HepG2 (cell line): ENCODE data around the gene EGFL8. TPM values are rescaled to one million over a fixed set of nuclear protein-coding genes. Genes with fewer than 3 reads are reported as not detected.

Experiments used
- ARID2 ChIP-seq: sonication (generic); formaldehyde crosslinking; IDR thresholded peaks from 2 replicates; pipeline ENCODE4 v1.8.1; 2022; ENCODE audit warnings: mild to moderate bottlenecking, missing genetic modification reagents, borderline replicate concordance
- GATA4 ChIP-seq: sonication (generic); IDR thresholded peaks from 2 replicates; pipeline ENCODE4 v1.6.1; 2016; ENCODE audit warnings: antibody characterized with exemption, low read depth, borderline replicate concordance
- GFI1 ChIP-seq: sonication (generic); formaldehyde crosslinking; IDR thresholded peaks from 2 replicates; pipeline ENCODE4 v1.5.0; 2020; ENCODE audit warnings: missing genetic modification reagents, mild to moderate bottlenecking, borderline replicate concordance
- KDM6A ChIP-seq: IDR thresholded peaks from 2 replicates; pipeline ENCODE4 v1.6.1; 2016; ENCODE audit warnings: low read depth
- MIXL1 ChIP-seq: IDR thresholded peaks from 2 replicates; pipeline ENCODE4 v1.6.1; 2016
- NR2F1 ChIP-seq, 2 experiments: fragments of 450-650 bp in 1 of 2; formaldehyde crosslinking in 1 of 2; IDR thresholded peaks; 2 replicates each; pipeline versions ENCODE4 v1.5.0 to v1.6.1; 2016 to 2020; ENCODE audit warnings: mild to moderate bottlenecking in 1 of 2, missing compliant biosample characterization in 1 of 2, missing genetic modification reagents in 1 of 2, moderate library complexity in 1 of 2
- PRDM4 ChIP-seq: sonication (generic); formaldehyde crosslinking; IDR thresholded peaks from 2 replicates; pipeline ENCODE4 v1.9.0; 2021; ENCODE audit warnings: missing genetic modification reagents, borderline replicate concordance
- PRPF4 ChIP-seq: fragments of 200-400 bp; formaldehyde crosslinking; IDR thresholded peaks from 2 replicates; pipeline ENCODE4 v1.6.1; 2016; ENCODE audit warnings: low read length, low read depth; ENCODE audit not compliant: poor library complexity, severe bottlenecking
- RBFOX2 ChIP-seq: fragments of 200-400 bp; formaldehyde crosslinking; IDR thresholded peaks from 2 replicates; pipeline ENCODE4 v1.6.1; 2017; ENCODE audit warnings: low read depth, mild to moderate bottlenecking, low read length
- ZBTB26 ChIP-seq: IDR thresholded peaks from 2 replicates; pipeline ENCODE4 v1.6.1; 2016; ENCODE audit warnings: missing compliant biosample characterization, missing genetic modification reagents, borderline replicate concordance
- ZBTB34 ChIP-seq: sonication (generic); formaldehyde crosslinking; IDR thresholded peaks from 2 replicates; pipeline ENCODE4 v1.8.0; 2022; ENCODE audit warnings: mild to moderate bottlenecking, missing genetic modification reagents
- ZFP37 ChIP-seq: sonication (generic); formaldehyde crosslinking; IDR thresholded peaks from 2 replicates; pipeline ENCODE4 v1.4.0; 2020; ENCODE audit warnings: missing genetic modification reagents, borderline replicate concordance
- ZNF430 ChIP-seq: sonication (generic); formaldehyde crosslinking; IDR thresholded peaks from 2 replicates; pipeline ENCODE4 v1.9.0; 2021; ENCODE audit warnings: mild to moderate bottlenecking, missing genetic modification reagents
- ZNF441 ChIP-seq: sonication (generic); formaldehyde crosslinking; IDR thresholded peaks from 2 replicates; pipeline ENCODE4 v1.7.0; 2021; ENCODE audit warnings: missing genetic modification reagents, borderline replicate concordance
- ZNF572 ChIP-seq: sonication (generic); formaldehyde crosslinking; IDR thresholded peaks from 2 replicates; pipeline ENCODE4 v1.5.1; 2020; ENCODE audit warnings: mild to moderate bottlenecking, missing genetic modification reagents
- ZNF639 ChIP-seq: conservative IDR thresholded peaks from 2 replicates; pipeline ENCODE4 v1.6.1; 2018; ENCODE audit warnings: missing genetic modification reagents
- ZNF710 ChIP-seq: sonication (generic); formaldehyde crosslinking; IDR thresholded peaks from 2 replicates; pipeline ENCODE4 v1.5.0; 2020; ENCODE audit warnings: mild to moderate bottlenecking, missing genetic modification reagents, borderline replicate concordance
- ZNF782 ChIP-seq: sonication (generic); formaldehyde crosslinking; IDR thresholded peaks from 2 replicates; pipeline ENCODE4 v1.4.0; 2020; ENCODE audit warnings: missing genetic modification reagents, mild to moderate bottlenecking, borderline replicate concordance
- polyA plus RNA-seq, 8 experiments: library from polyadenylated mRNA; depleted of rRNA in 3 of 8; stranded (reverse) in 7 of 8; unstranded in 1 of 8; fragments of >200 nt; fragmentation: Illumina TruSeq in 4 of 8; extraction: Trizol in 4 of 8; gene quantifications; 2 replicates each; pipeline versions ENCODE4 v1.2.1 to v1.2.3, GENCODE V29; 2011 to 2016; ENCODE audit warnings: low read depth in 4 of 8, missing spikeins in 1 of 8, mixed read lengths in 1 of 8; ENCODE audit not compliant: insufficient read depth in 1 of 8
- total RNA-seq, 5 experiments: library from RNA; depleted of rRNA; stranded (reverse); fragments of >200 nt; fragmentation: Illumina TruSeq; extraction: Trizol; gene quantifications; 2 replicates each; pipeline ENCODE4 v1.2.3, GENCODE V29; 2016; ENCODE audit warnings: low read depth in 1 of 5

Gene EGFL8
- total and polyA plus RNA-seq, 2 of the 13 experiments (the other 11 are each of a cell fraction or from before 2014, with no cell fraction given) = 10.0 to 11.5 TPM

GRCh38 chr6:32190054-32190851, 25.9 kb downstream of the EGFL8 start, which contains the start of gene PBX2 (continued):
- TF ChIP-seq PRPF4 (peak; percentile 55), ZBTB26 (CRISPR knock-in tag) (peak; percentile 68; the same call in 1 of the 2 replicates), KDM6A (0 out of 2 replicates have a peak, but pooled peaks have one; percentile 9), ZBTB34 (no peak), ARID2 (no peak), RBFOX2 (peak; percentile 38; the same call in 1 of the 2 replicates), GATA4 (peak; percentile 62; the same call in 1 of the 2 replicates), ZNF430 (CRISPR knock-in tag) (no peak), ZNF441 (CRISPR knock-in tag) (peak; percentile 50; the same call in 1 of the 2 replicates), MIXL1 (CRISPR knock-in tag) (no peak), ZNF639 (CRISPR knock-in tag) (no peak), ZNF572 (no peak), ZFP37 (CRISPR knock-in tag) (0 out of 2 replicates have a peak, but pooled peaks have one; percentile 19), ZNF782 (CRISPR knock-in tag) (peak; percentile 54; the same call in 1 of the 2 replicates), PRDM4 (CRISPR knock-in tag) (no peak), NR2F1 (CRISPR knock-in tag; IDR thresholded peaks at IDR 0.05) (no peak), GFI1 (CRISPR knock-in tag) (no peak), ZNF710 (peak; percentile 99)
